Measurements from ENCODE around the gene SIL1.
A peak's percentile ranks its signal among the peaks of the same experiment; 100 is the strongest.

The SIL1 gene

DNA sequence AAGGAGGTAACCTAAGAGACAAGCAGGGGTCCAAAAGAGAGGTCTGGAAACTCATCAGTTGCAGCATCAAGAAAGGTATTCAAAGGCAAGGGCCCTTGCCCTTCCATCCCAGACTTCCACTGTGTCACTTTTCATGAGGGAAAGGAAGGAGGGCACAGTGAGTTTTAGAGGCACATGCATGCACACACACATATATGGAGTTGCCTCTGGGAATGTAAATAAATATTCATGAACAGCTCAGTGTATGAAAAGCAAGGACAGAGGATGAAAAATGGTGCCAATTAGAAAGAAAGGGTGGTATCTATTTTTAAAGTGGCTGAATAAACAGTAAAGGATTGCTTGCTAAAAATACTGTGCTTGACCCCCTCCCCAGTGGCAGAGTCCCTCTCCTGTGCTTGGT is 217.7 kb downstream of the SIL1 start:
- DNase-seq (ENCODE audit: low read depth in 2 of 2): no peak

DNA sequence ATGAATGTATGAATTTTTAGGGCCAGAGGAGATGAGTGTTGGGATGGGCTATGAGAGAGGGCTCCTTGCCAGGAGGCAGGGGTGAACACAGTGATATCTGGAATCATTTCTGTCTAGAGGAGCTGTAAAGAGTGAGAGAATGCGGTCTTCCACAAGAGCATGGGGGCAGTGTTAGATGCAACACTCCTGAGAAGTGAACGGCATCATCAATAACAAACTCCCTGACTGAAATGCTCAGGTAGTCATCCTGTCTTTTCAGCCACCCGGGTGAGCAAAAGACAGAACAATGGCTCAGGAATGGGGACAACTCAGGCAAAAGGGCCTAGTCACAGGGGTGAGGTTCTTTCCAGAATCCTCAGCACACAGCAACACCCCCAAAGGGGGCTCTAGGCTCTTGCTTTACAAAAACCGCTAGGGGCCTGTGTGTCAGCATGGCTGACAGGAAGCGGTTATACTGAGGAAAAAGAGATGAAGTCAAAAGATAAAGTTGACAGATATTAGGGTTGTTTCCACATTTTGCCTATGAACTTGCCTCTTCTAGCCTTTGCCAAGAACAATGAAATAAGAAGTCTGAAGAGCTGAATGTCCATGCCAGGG is 218.4 kb downstream of the SIL1 start:
- peak in 1 of 2 donors; percentile 39 for DNase-seq (ENCODE audit: low read depth in 2 of 2)

DNA sequence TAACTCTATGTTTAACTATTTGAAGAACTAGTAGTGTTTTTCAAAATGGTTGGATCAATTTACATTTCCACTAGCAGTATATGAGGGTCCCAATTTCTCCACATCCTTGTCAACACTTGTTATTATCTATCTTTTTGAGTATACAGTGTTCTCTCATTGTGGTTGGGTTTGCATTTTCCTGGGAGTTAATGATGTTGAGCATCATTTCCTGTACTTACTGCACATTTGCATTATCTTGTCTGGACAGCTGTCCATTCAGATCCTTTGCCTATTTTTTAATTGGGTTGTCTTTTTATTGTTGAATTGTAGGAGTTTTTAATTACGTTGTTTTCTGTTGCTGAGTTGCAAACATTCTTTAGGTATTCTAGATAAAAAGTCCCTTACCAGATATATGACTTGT is 219.6 kb downstream of the SIL1 start:
- no peak for DNase-seq (ENCODE audit: low read depth in 2 of 2)

DNA sequence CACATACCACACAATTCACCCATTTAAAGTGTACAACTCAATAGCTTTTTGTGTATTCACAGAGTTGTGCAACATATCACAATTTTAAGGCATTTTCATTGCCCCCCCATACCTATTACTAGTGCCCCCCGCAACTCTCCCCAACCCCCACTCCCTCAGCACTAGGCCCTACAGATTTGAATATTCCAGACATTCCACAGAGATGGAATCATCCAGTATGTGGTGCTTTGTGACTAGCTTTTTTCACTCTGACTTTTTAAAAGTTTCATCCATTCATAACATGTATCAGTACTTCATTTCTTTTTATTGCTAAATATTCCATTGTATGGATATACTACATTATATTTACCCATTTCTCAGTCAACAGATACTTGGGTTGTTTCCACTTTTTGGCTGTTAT is 220.1 kb downstream of the SIL1 start:
- DNase-seq (ENCODE audit: low read depth in 2 of 2): no peak

DNA sequence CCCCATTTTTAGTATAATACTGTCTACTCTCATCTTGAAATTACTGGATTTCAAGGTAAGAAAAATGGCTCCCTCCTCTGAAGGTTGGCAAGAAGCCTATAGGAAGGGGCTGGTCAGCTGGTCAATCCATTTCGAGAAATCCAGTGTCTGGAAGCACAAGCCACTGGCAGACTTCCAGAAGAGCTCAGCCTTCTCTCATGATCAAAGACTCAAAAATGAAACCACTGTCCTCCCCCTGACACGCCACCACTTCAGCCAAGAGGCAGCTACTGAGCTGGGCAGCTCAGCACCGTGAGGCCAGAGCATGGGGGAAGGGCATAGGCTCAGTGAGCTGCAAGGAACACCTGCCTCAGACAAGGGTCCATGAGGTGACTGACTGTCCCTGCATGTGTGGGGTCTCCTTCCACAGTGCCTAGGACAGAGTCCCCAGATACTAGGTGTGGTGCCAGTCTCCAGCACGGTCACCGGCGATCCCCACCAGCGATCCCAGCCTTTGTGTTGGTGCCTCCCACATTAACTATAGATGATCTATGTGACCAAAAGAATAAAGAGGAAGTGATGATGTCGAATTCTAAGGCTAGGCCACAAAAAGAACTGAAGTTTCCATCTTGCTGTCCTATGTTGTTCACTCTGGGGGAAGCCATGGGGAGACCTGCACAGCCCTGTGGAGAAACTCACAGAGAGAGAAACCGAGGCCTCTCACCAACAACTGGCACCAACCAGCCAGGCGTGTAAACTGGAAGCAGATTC is 222.9 kb downstream of the SIL1 start:
- DNase-seq (ENCODE audit: low read depth in 2 of 2): no peak

DNA sequence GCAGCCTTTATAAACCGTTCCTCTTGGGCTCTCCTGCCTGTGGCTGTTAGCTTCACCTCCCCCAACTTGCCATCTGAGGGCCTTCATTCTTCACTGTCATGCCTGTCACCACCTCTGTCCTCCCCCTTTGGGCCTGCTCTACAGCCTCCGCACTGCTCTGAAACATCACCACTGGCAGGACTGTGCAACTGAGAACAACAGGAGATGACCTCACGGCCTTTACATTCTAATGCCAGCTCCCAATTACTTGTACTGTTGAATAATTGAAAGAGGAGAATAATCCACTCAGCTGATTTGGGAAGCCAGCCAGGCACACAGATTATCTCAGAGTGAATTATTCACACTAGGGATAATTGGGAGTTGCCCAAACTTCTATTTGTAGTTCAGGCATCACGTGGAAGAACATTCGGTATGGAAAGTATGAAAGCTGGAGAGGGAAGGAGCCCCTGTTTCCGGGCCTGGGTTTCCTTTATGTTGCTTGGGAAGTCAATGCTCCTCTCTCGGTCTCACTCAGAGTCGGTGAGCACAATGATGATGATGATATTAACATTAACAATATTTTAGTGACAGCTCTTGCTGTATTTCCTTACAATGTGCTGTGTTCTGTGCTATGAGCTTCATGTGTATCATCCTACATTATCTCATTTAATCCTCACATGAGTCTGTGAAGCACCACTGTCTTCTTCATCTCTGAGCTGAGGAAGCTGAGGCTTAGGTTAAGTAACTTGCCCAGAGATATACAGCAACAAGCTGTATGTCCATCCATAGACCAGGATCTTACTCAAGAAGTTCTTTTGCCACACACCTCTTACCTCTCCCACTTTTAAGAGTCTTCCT is 223.7 kb downstream of the SIL1 start:
- DNase-seq (ENCODE audit: low read depth in 2 of 2): no peak

DNA sequence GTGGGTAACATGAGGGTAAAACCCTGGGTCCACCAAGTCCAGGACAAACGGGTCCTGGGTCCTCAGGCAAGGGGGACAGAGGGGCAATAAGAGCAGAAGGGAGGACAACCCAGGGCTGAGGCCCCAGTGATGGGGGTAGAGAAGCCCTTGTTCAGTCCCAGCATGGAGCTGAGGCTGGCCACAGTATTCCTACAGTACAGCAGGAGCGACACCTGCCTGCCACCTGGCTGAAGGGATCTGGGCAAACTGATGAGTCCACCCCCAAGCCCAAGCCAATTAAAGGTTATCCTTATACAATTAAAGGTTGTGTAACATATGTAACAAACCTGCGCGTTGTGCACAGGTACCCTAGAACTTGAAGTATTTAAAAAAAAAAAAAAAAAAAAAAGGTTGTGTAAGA is 225.3 kb downstream of the SIL1 start:
- DNase-seq (ENCODE audit: low read depth in 2 of 2): no peak

DNA sequence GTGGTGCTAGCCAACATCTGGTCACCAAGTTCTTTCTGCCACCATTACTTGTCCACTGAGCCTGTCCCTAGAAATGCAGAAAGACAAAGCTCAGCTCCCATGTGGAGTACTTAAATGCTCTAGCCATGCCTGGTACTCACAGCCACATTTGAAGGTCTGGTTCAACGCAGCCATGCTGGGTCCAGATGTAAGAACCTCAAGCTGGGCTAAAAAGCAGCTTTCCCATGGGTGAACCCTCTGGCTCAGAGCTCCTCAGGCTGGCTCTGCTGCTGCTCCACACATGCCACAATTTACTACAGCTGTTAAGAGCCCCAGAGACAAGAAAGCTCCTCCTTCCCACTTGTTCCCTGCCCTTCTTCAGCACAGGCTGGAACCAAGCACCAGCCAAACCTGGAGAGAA is 225.9 kb downstream of the SIL1 start:
- DNase-seq (ENCODE audit: low read depth in 2 of 2): no peak

DNA sequence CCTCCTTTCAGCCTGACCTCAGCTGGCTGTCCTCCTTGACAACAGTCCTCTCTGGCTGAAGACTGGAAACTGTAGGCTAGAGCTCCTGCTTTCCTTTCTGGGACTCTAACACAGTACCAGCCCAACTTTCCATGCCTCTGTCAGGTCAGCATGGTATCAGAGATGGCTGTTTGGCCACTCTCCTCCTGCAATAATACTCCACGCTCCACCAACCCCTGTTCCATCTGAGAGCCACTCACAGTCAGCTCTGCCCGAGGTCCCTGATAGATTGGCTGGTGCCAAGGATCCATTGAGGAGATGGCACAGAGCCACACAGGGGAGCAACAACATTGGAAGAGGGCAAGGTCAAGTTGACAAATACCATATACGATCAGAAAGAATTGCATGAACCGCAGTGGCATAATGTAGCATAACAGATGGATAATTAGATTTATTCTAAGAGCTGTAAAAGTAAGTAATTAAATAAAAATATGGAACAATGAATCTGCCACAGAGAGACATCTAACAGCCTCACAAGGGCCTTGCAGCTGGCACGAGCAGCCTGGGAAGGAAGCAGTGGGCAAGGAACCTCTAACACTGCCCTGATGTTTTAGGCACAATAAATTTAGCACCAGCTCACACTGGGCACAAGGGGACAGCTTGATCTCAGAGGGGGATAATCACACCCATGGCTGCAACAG is 228.7 kb downstream of the SIL1 start:
- DNase-seq (ENCODE audit: low read depth in 2 of 2): no peak

DNA sequence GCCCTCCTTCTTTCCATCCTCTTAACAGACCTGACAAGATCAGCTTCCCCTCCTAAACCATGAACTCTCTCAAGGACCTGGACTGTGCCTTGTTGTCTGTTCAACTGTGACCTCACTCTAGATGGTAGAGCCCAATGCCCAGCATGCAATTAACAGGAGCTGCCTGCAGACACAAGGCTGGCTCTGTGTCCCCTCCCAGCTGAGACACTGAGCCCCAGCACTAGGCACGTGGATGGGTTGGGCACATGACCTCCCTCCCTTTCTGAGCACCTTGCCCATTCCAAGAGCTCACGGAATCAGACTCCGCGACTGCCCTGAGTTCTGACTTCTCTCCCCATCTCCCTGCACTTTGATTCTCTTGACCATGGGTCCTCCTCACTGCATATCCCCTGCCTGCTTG is 229.6 kb downstream of the SIL1 start:
- no peak for DNase-seq (ENCODE audit: low read depth in 2 of 2)

DNA sequence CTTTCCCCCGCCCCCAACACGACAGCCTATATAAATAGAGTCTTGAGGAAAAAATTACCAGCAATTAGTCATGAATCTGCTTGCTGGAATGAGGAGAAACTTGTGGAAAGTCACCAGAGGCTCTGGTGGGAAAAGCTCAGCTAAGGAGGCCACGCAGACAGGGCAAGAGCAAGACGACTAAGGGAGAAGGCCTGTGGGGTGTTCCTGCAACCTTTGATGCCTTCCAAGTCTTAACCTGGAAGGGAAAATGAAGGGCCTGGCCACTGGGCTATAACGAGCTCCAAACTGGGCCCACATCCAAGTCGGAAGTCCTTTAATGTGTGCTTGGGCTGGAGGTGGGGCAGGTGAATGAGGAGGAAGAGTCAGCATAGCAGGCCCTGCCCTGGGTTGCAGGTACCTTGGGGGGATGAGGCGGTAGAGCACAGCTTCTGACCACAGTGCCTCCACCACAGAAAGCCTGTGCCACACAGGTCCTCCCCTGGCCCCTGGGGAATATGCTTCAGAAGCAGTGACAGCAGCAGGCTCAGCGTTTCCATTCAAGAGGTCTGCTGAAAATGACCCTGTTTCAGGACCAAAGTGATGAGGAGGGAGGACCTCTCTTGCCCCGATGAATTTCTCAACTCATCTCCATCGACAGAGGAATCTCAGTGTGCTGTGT is 230.2 kb downstream of the SIL1 start:
- DNase-seq (ENCODE audit: low read depth in 2 of 2): no peak

DNA sequence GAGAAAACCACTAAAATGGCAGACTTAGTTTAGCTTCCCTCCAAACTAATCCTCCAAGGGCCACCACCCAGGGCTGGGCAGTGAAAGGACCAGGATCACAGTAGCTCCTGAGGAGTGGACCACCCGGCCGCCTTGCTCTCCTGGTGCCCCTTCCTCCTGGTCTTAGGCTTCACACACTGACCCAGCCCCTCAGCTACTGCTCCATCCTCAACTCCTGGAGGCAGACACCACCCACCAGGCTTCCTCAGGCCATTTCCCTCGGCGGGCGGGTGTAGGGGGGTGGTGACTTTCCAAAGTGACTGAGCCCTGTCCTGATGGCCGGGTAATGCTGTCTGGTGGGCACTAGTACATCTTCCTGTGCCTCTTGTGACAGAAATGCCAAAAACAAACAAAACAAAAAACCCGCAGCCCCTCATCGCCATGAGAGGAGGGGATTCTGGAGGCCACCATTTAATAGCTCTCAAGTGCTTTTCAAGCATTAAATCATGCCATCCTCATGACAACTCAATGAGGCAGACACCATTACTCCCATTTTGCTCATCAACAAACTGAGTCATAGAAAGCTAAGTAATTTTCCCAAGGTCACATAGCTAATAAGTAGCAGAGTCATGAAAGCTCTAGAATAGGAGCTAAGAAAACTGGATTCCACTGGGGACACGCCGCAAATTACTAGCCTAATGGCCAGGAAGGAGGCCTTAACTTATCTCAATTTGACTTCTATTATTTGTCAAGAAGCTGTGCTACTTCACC is 231.8 kb downstream of the SIL1 start:
- DNase-seq (ENCODE audit: low read depth in 2 of 2): no peak

DNA sequence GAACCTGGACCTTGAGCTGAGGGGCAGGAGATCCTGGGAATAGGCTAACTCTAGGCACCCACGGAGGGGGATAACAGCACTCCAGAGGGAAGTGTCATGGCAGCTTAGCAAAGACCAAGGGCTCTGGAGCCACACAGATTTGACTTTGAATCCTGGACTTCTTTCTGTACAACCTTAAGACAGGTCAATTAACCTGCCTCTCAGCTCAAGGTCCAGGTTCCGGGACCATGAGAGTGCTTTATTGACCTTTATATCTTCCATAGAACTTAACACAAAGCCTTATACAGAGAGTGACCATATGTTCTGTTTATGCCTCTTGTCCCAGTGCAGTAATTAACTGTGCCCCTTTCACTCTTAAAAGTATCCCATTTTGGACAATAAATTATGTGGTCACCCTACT is 232.5 kb downstream of the SIL1 start:
- no peak for DNase-seq (ENCODE audit: low read depth in 2 of 2)

DNA sequence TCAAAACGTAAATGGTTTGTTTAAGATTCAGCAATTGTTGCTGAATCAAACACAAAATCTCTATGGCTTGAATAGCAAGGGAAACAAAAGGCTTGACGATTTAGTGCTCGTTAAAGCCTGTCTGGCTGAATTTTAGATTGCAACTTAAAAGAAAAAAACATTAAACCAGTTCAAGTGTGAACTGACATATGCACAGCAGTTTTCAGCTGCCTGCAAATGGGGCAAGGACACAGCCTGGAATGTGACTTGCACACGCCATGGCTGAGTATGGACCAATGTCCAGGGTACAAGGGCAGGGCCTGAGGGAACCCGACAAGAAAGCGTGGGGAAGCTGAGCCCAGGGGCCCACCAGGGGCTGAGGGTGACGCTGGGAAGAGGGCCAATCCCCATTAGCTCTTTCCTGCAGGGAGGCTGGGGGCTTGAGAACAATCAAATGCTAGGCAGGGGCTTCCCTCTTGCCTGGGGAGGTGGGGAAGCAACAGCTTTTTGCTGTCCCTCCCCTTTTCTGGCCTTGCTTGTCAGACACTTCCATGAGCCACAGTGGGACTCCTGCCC is 233.4 kb downstream of the SIL1 start:
- no peak for DNase-seq (ENCODE audit: low read depth in 2 of 2)

DNA sequence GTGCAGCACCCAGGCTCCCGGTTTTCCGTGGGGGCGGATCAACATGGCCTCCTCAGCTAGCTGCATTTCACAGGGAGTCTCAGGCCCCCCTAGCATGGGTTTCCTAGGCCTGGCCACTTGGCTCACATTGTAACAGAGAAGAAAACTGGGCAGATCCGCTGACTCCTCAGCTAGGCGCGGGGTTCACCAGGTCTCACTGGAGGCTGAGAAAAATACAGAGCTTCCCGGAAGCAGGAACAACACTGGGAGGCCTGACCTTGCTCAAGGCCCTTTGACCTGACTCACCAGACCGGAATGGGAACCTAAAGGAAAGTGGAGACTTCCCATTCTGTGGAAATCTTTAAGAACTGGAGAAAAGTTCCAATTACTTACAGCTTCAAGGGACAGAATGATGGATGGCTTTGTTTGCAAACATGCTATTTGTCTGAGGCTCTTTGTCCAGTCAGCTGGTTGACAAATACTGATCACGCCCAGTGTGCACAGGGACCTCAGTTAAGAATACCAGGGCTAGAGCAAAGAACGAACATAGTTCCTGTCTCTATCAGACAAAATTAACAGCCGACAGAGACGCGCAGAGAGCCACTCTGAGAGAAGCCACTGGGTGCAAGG is 234.3 kb downstream of the SIL1 start:
- DNase-seq (ENCODE audit: low read depth in 2 of 2): no peak

DNA sequence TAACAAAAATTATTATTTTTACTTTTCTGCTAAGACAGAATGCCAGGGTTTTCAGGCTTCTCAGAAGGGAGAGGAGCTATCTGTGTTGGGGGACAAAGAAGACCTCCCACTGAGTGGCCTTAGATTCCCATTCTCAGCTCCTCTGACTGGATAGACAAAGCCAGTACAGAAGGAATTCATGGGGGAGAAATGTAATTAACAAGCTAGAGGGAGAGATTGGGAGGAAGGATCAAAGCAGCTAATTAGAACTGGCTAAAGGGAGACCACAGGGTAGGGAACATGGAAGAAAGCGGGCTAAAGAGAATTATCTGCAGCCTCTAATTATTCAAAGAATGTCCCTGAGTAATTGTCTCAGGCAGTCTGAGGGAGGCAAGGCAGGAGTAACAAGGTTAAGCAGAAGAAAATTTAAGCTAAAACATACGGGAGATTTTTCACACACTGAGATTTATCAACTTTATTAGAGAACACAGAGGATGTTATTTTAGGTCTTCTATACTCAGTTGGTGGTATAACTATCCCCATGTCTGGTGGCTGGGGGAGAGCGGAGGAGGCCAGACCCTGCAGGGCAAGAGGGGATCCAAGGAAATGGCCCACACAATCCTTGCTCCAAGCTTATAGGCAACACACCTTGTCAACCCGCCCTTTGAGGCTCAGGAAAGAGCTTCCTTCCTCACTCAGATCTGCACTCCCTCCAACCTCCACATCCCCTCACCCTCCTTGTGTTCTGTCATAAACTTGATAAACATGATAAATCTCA is 235.4 kb downstream of the SIL1 start:
- DNase-seq (ENCODE audit: low read depth in 2 of 2): no peak

DNA sequence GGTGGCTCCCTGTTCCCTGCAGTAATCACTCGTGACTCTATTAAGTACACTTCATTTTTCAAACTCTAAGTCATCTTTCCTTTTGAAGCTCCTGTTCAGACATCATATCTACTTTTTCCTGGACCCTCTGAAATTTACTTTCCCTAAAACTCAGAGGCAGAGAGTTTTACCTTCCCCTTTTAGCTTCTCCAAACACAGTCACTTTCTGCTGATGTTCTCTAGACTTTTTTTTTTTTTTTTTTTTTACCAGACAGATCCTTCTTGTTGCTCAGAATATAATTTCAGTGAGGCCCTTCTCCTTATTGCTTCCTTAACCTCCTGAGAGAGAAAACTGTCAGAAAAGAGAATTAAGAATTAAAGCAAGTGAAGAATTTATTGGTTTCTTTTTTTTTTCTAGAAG is 236.4 kb downstream of the SIL1 start:
- DNase-seq (ENCODE audit: low read depth in 2 of 2): no peak

DNA sequence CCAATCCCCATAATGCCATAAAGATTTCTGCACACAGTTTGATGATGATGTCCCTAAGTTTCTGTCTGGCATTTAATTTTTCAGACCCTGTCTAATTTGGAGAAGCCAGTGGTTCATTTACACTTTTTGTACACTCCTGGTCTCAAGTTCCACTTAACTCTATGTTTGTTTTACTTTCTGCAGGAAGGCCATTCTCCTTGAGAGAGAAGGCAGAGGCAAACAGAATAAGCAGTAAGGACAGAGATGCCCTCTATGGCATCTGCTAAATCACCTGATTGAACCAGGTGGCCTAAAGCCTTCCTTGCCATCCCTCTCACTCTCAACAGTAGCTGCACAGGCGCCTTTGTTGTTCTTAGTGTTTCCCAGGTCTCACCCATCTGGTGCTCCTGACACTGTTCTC is 236.9 kb downstream of the SIL1 start:
- no peak for DNase-seq (ENCODE audit: low read depth in 2 of 2)

DNA sequence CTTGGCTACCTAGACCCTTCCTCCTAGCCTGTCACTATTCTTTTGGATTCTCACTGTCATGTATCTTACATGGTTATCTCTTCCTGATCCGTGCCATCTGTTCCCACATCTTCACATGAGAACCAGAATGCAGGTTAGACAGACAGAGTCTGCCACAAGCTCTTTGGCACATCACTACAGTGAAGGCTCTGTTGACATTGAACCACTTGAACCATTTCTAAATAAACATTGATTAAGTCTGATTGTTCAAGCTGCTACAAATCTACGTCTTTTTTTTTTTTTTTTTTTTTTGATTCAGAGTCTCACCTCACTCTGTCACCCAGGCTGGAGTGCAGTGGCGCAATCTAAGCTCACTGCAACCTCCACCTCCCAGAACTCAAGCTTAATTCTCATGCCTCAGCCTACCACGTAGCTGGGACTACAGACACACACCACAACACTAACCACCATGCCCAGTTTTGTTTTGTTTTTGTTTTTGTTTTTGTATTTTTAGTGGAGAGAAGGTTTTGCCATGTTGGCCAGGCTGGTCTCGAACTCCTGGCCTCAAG is 237.9 kb downstream of the SIL1 start:
- no peak for DNase-seq (ENCODE audit: low read depth in 2 of 2)

Data from stimulated activated CD8-positive, alpha-beta memory T cell treated with anti-CD3 and anti-CD28 coated beads, Interleukin-15, amount 100 ng/mL, for 48 hours (primary cell).